Effector CD4-positive, alpha-beta T cell (primary cell): ENCODE data around the gene CCDC171.

Experiments used
- DNase-seq: peaks from one replicate; pipeline ENCODE4 v3.0.0-alpha.2; 2020

CCDC171 gene

DNA sequence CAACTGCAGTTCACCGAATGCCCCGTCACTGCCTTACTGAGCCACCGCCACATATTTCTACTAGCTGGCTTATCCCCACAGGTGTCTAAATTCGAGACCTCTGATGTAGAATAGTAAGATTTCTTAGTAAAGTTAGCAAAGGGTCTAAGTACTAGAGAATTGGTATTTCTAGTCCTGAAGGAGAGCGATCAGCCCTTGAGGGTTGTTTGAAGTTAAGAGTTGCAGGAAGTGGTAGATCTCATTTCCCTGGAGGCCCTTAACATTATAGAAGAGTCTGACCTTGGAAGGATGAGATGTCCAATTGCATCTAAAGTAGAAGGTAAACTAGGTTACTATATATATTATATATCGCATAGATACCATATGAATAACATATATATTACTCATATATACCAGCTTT, 451.8 kb downstream of the CCDC171 start:
- DNase-seq = no peak

DNA sequence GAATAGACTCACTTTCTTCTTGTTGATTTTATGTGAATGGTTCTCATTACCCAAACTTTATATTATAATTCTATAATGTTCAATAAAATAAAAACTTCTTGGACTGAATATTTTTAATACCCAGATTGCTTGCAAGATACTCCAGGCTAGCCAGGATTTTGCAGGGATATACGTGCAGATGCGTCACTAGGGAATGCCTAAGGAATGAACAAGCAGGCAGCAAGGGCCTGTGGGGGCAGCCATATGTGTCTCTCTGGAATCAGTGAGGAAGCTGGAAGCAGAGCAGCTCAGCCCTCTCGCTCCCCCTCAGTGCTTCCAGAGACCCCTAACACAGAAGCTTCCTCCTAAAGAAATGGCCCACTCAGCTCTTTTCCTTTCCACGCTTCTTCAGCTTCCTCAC, 457.4 kb downstream of the CCDC171 start:
- no peak for DNase-seq

DNA sequence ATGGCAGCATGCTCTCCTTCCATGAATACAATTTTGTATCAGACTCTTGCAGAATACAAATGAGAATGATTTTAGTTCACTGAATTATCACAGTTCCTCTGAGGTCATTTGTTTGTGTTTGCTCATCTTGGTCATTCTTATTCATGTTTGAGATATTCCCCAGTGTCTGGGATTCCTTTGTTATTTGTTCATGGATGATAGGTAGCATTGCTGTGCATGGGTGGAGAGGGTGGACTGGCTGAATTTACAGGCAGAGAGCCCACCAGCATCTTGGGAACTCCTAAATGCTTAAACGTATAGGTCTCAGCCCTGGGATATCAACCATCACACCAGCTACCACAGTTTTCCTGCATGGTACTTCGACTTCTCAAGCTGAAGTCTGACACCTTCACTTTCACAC, 459.8 kb downstream of the CCDC171 start:
- no peak for DNase-seq

DNA sequence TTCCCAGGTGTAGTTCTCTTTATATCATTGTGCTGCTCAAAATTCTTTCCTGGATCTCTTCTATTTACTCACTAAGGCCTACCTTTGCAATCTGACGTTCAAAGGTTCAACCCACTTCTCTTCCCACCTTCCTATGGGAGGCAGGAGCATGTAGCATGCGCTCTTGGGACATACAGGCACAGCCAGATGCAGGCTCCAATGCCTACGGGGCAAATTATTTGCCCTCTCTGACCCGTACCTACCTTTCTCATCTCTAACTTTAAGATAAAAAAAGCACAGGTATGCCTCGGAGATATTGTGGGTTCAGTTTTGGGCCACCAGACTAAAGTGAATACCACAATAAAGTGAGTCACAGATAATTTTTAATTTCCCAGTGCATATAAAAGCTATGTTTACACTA, 460.5 kb downstream of the CCDC171 start:
- DNase-seq = no peak

DNA sequence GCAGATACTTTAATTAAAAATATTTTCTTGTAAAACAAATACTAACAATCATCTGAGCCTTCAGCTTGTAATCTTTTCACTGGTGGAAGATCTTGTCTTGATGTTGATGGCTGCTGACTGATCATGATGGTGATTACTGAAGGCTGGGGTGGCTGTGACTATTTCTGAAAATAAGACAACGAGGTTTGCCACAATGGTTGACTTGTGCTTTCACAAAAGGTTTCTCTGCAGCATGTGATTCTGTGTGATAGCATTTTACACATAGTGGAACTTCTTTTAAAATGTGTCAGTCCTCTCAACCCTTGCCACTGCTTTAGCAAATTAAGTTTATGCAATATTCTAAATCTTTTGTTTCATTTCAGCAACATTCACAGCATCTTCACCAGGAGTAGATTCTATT, 461.0 kb downstream of the CCDC171 start:
- no peak for DNase-seq

DNA sequence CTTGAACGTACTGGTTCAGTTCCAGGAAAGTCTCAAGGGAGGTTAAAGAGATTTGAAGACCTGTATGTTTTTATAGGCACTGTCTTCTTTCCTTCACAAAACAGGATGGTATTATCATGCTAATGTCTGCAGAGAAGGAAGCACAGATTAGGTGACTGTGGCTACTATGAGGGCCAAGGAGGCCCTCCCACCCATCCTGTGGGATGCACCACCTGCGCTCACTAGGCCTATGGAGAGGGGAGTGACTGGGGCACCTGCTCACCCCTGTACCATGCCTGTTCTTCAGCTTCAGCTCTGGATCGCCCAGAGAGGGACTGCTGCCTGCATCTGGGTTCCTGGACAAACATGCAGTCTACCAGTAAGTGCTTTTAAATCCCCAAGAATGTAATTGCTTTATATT, 469.4 kb downstream of the CCDC171 start:
- no peak for DNase-seq

DNA sequence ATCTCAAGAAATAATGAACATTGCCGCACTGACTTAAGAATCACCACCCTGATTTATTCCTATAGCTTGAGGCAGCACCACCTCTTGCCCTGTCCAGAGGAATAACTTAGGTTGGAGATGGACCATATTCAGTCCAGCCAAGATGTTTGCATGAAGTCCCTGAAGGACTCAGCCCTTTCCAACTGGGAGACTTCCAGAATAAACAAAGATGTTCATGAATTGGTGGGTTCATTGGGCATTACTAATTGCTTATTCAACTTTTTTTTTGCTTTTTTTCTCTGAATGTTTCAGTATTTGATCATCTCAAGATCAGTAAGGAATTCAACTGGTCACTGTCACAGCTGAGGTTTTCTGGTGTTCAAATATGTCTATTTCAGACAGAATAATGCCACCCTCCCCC, 470.6 kb downstream of the CCDC171 start:
- DNase-seq = no peak
